ENCODE data around the gene IL31. TPM values are rescaled to one million over a fixed set of nuclear protein-coding genes. Genes with fewer than 3 reads are reported as not detected.

IL31 gene
- not detected in 2 replicates for polyA plus RNA-seq

DNA sequence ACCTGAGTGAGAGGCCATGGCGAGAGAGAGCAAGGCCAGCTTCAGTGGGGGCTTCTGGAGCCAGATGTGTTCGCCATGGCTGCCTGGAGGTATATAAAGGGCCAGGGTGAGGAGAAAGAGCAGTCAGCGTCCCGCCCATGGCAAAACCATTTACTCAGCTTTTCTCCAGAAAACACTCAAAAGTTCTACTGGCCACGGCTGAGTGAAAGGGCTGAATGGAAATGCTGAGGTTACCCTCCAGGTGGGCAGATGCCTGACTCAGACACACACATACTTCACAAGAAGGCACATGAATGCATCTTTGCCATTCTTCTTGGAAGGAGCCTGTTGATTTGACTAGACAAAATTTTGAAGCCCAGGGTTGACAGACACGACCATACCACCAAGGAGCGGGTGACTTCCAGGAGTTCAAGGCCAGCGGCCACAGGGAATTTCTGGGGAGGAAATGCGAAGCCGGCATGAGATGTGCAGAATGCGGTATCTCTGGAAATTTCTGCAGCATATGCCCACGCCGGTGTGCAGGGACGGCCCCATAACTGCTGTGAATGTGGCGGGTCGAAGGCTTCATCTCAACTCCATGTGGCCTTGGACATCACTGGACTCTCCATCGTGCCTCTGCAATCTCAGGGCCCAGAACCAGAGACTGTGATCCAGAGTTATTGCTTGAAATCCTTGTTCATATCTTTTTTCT, at the start of gene IL31:
Gene IL31, minus strand, starts transcription at position 67 of the 691 bp plus-strand sequence. Its CDS starts 49 bp downstream, at position 18.

DNA sequence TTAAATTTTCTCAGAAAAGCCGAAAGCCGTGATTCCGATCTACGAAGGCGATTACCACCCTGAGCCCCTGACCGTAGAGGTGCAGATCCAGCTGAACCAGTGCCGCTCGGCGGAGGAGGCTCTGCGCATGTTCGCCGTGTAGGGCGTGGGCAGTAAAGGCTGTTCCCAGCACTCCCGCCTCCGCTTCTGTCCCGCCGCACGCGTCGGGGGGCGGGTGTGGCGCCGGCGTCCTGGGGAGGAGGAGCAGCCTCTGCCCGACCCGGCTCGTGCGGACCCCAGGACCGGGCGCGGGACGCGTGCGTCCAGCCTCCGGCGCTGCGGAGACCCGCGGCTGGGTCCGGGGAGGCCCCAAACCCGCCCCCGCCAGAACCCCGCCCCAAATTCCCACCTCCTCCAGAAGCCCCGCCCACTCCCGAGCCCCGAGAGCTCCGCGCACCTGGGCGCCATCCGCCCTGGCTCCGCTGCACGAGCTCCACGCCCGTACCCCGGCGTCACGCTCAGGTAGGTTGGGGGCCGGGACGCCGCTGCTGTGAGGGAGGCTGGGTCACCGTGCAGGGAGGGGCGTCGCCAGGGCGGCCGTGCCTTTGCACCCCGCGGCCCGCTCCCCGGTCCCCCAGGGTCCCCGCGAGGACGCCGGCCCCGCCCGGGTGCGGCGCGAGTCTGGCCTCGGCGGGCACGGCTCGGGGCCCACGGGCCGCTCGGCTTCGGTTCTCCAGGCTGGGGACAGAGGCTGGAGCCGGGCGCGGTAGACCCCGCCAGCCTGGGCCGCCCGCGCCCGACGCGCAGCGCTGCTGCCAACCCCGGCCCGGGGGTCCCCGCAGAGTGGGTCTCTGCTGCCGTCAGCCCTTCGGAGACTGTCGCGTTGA, 29.5 kb upstream of the IL31 start, which contains the start of gene B3GNT4:
Gene B3GNT4, plus strand, starts transcription at position 409 of the 866 bp plus-strand sequence. CDS start 910 bp downstream, outside the sequence.

DNA sequence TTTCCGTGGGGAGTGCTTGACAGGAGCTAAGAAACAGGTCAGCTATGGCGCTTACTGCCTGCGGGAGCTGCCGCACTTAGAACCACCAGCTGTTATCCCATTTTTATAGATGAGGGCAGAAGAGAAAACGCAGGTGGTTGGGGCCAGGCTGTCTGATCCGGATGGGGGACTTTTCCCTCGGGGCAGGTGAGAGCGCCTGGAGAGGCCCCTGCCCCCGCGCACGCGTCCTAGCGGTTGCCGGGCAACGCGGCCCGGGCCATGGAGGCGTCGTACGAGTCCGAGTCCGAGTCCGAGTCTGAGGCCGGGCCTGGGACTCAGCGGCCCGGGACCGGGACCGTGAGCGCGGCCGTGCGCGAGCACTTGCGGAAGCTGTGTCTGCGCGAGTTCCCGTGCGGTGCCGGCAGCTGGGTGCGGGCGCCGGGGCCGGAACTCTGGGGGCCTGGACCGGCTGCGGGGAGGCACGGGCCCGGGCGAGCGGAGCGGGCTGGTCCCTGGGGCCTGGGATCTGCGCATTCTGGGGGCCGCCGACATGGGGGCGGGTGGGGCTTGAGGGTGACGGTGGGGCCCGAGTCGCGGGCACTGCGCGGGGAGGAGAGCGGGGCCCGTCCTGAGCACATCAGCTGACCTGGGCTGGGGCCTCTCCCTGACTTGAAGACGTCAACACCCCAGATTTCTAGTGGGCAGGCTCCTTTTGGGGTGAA, 9.0 kb upstream of the IL31 start, which contains the start of gene LRRC43:
Gene LRRC43, plus strand, starts transcription at position 237 of the 701 bp plus-strand sequence. Its CDS starts 22 bp downstream, at position 259.

Other genes with a start within 250 kb of the IL31 start
- gene BCL7A, start 152.3 kb downstream of the IL31 start, polyA plus RNA-seq, result 4.0 and 6.4 TPM in 2 replicates
- 2.3 and 2.9 TPM in 2 replicates for gene MLXIP, start 95.5 kb downstream of the IL31 start, polyA plus RNA-seq
- 0.73 TPM in 1 of 2 replicates, not detected in the other for gene LRRC43, start 8.9 kb upstream of the IL31 start, polyA plus RNA-seq
- gene B3GNT4, start 29.5 kb upstream of the IL31 start, polyA plus RNA-seq, result 3.0 and 4.2 TPM in 2 replicates
- gene DIABLO, start 51.8 kb upstream of the IL31 start, polyA plus RNA-seq, result 50.7 and 61.4 TPM in 2 replicates
- gene VPS33A, start 92.3 kb upstream of the IL31 start, polyA plus RNA-seq, result 8.6 and 17.3 TPM in 2 replicates
- gene CLIP1, start 248.4 kb upstream of the IL31 start, polyA plus RNA-seq, result 38.1 and 57.9 TPM in 2 replicates

Measured in Purkinje cell (primary cell).